HL-60/S4 treated with retinoic acid at 250 ng/mL for 4 days and 3 days (cell line): ENCODE measurements around the gene RABEP2.
"Not testable (repeated sequence)": the region's sequence is repeated elsewhere in the genome, so short reads cannot be mapped to it uniquely, and the experiment has no call there.

Experiments used
- in situ Hi-C: fragments of 300-500 bp; cut with MboI; formaldehyde crosslinking; loops from 2 replicates; pipeline ENCODE4 v1.7.0; 2022; ENCODE audit warnings: low sequenced_read_pairs

The RABEP2 gene

DNA sequence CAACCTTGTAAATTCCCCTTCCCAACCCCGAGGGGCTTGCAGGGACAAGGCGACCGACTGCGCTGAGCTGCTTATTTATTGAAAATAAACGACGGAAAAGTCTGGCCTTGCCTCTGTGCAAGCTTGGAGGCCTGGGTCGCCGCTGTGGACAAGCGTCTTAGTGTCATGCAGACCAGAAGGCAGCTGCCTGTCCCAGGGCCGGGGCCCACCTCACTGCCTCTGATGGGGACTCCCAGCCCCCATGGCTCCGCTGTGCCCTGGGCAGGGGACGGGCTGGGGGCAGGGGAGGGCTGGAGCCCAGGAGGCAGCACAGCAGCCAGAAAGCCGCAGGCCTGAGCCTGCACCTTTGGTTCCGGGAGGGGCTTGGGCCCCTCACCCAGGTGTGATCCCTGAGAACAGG lies 20.7 kb downstream of the RABEP2 start:
- in situ Hi-C loops = no loop called here

- in situ Hi-C loops = no loop called here
Measured at GRCh38 chr16:28903344-28904042, 21.5 kb downstream of the RABEP2 start.

DNA sequence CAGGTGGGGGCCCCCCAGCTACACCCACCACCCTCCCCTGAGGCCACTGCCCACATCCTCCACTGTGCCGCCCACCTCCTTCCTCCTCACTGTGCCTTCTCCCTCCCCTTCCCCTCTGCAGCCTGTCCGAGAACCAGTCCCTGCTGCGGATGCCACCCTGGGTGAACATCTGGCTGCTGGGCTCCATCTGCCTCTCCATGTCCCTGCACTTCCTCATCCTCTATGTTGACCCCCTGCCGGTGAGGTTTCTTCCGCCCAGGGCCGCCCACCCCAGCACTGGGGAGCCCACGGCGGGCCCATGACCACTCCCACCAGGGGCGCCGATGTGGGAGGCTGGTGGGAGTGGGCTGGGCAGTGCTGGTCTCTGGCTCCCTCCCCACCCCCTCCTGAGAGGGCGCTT lies 22.1 kb downstream of the RABEP2 start:
- in situ Hi-C loops = no loop called here

- in situ Hi-C loops = no loop called here
Measured at GRCh38 chr16:28901862-28902261, 23.2 kb downstream of the RABEP2 start.

- in situ Hi-C loops = no loop called here
Measured at GRCh38 chr16:28900601-28901000, 24.4 kb downstream of the RABEP2 start.

DNA sequence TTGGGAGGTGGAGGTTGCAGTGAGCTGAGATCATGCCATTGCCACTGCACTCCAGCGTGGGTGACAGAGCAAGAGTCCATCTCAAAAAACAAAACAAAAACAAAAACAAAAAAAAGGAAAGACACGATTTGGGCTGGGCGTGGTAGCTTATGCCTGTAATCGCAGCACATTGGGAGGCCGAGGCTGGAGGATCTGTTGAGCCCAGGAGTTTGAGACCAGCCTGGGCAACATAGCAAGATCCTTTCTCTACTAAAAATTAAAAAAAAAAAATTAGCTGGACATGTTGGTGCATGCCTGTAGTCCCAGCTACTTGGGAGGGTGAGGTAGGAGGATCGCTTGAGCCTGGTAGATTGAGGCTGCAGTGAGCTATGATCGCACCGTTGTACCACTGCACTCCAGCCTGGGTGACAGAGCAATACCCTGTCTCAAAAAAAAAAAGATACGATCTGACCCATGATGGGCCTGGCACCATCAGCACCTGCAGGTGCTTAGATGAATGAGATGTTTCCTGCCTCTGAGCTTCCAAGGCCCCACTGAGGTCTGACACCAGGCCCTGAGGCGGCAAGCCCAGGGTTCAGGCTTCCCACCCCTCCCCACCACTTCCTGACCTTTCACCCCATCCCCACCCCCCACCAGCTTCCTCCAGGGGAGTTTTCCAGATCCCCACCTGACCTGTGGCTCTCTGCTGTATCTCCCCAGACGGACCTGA lies 25.0 kb downstream of the RABEP2 start:
- in situ Hi-C loops = no loop called here

DNA sequence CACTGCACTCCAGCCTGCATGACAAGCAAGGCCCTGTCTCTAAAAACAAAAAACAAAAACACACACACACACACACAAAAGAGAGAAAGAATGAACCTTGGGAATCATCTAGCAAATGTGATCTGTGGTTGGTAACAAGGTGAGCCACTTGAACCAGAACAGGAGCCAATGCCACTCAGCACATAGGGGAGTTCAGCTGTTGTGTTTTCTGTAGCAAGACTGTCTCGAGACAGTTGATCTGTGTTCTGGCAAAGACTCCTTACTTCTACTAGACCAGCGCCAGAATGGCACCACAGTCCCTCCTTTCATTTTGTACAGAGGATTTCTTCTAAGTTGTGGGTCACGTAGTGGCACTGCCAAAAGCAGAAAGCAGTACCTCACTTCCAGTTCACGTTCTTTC lies 26.1 kb downstream of the RABEP2 start:
- in situ Hi-C loops = no loop called here

GRCh38 chr16:28898266-28898665 lies 26.8 kb downstream of the RABEP2 start:
- in situ Hi-C loops = no loop called here

DNA sequence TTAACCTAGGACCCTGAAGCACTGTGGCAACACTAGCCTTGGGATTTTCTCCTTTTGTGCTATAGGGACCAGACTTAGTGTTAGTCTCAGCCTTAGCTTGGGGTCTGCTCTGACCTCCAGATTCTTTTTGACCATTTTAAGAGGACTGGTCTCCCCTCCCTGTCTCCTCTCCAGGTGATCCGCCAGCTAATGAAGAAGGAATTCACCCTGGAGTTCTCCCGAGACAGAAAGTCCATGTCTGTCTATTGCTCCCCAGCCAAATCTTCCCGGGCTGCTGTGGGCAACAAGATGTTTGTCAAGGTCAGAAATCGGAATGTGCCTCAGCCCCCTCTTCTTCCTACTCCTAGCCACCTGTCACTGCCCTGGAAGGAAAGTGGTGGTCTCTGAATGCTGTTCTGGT lies 27.2 kb downstream of the RABEP2 start:
- in situ Hi-C loops = no loop called here

DNA sequence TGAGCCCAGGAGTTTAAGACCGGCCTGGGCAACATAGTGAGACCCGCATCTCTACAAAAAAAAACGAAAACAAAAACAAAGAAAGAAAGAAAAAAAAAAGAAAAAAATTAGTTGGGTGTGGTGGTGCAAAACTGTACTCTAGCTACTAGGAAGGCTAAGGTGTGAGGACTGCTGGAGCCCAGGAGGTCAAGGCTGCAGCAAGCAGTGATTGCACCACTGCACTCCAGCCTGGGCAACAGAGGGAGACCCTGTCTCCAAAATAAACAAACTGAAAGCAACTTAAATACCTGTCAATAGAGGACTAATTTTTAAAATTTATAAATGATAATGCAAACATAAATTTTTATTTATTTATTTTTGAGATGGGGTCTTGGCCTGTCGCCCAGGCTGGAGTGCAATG lies 29.4 kb downstream of the RABEP2 start:
- in situ Hi-C loops = no loop called here

GRCh38 chr16:28893291-28893690 lies 31.7 kb downstream of the RABEP2 start:
- in situ Hi-C loops = no loop called here

- in situ Hi-C loops = no loop called here
Measured at GRCh38 chr16:28891964-28892890, 32.8 kb downstream of the RABEP2 start.

DNA sequence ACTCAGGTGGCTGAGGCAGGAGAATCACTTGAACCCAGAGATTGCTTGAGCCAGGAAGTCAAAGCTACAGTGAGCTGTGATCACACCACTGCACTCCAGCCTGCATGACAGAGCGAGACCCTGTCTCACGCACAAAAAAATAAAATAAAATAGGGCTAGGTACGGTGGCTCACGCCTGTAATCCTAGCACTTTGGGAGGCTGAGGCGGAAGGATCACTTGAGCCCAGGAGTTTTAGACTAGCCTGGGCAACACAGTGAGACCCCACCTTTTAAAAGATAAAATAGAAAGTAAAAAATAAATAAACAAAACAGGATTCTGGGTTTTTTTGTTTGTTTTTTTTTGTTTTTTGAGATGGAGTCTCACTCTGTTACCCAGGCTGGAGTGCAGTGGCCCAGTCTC lies 34.7 kb downstream of the RABEP2 start:
- in situ Hi-C loops = not testable (repeated sequence)

DNA sequence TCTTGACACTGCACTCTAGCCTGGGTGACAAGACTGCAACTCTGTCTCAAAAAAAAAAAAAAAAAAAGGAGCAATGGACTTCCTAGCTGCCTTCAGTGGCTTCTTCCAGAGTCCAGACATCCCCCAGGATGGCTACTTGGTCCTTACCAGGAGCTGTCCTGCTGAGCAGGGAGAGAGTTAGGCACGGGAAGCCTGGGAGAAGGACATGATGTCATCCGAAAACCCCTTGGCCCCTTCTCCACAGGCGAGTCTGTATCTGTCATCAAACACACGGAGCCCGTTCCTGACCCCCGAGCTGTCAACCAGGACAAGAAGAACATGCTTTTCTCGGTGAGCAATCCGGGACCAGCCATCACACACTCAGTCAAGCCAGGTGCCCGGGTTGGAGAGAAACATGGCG lies 38.1 kb downstream of the RABEP2 start:
- in situ Hi-C loops = loop anchor here (10.0 kb wide), 1 partner anchor 72 kb away; no protein-coding TSS in a partner anchor

DNA sequence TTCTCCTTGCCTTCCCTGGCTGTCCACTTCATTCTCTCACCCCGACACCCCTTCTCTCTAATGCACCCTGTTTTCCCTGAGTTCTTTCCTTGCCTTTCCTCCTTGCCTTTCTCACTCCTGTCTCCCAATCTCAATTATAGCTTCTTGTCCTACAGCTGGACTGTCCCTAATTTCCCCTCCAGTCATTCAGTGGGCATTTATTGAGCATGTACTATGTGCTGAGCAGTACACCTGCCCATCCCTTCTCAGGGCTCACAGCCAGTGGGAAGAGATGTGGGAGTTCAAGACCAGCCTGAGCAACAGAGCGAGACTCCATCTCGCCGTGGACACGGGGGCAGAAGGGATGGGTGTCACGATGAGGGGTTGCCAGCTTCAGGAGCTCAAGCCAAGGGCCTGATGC lies 41.0 kb downstream of the RABEP2 start:
- in situ Hi-C loops = loop anchor here (10.0 kb wide), 1 partner anchor 69 kb away; no protein-coding TSS in a partner anchor

DNA sequence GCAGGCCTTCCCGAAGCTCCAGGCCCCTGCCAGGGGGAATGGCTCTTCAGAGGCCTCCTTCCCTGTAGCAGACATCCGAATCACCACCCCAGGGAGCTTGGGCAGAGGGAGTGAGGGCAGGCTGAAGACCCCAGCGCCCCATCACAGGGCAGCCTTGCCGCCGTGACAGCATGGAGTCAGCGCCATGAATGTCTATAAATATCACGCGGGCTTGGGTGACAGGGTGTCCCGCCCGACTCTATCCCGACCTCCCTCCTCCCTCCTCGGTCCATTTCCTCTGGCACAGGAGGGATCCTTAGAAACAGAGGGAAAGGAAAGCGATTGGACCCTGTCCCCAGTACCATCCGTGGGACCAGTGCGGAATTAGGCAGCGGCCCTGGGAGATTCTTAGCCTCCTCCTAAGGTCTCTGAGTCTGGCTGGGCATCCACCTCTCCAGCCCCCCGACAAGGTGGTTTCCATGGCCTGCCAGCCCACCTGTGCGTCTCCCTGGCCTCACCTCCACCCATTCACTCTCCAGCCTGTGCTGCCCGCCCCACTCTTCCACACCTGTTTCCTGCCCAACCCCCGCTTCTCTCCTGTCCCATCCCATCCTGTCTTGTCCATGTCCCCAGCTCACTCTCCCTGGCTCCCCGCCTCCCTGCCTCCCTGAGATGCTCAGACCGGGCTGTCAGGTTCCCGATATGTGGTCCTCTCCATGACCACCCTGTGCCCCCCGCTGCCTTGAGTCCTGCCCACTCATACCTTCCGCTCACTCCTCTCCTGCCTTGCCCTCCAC lies 41.6 kb downstream of the RABEP2 start:
- in situ Hi-C loops = loop anchor here (10.0 kb wide), 1 partner anchor 69 kb away; no protein-coding TSS in a partner anchor

DNA sequence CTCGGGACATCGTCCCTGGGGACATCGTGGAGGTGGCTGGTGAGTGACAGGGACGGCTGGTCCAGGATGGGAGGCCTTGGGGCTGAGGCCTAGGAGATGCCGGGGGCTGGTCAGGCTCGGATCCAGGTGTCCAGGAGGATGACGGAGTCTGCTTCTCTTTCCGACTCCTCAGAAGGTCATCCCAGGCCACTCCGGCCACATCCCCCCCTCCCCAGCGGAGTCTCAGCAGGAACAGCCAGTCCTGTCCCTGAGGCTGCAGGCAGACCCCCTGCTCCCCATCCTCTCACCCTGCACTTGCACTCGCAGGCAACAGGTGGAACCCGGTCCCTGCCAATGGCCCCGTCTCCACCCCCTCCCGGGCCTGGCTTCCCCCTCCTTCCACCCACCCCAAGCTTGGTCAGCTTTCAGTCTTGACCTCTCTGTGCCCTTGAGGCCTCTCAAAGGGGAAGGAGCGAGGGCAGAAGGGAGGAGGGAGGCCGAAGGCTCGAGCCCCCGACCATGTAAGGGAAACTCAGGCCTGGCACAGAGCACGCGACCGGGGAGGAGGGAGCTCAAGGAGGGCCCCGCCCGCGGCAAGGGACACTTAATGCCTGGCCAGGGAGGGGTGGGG lies 42.4 kb downstream of the RABEP2 start:
- in situ Hi-C loops = loop anchor here (10.0 kb wide), 1 partner anchor 68 kb away; no protein-coding TSS in a partner anchor

GRCh38 chr16:28881565-28881964 lies 43.5 kb downstream of the RABEP2 start:
- in situ Hi-C loops = loop anchor here (10.0 kb wide), 1 partner anchor 67 kb away; no protein-coding TSS in a partner anchor

GRCh38 chr16:28880955-28881354 lies 44.1 kb downstream of the RABEP2 start:
- in situ Hi-C loops = loop anchor here (10.0 kb wide), 1 partner anchor 66 kb away; no protein-coding TSS in a partner anchor

- in situ Hi-C loops = loop anchor here (10.0 kb wide), 1 partner anchor 66 kb away; no protein-coding TSS in a partner anchor
Measured at GRCh38 chr16:28880589-28880915, 44.5 kb downstream of the RABEP2 start.
